IPS-11a (cell line): ENCODE measurements around the gene ISG15.
A peak's percentile ranks its signal among the peaks of the same experiment; 100 is the strongest.
"Not testable (repeated sequence)": the region's sequence is repeated elsewhere in the genome, so short reads cannot be mapped to it uniquely, and the experiment has no call there.

Source experiments
- H3K4me3 ChIP-seq: one replicate; pipeline ENCODE4 v1.5.1; 2013; ENCODE audit warnings: low read depth, low read length, control low read depth

The ISG15 gene

DNA sequence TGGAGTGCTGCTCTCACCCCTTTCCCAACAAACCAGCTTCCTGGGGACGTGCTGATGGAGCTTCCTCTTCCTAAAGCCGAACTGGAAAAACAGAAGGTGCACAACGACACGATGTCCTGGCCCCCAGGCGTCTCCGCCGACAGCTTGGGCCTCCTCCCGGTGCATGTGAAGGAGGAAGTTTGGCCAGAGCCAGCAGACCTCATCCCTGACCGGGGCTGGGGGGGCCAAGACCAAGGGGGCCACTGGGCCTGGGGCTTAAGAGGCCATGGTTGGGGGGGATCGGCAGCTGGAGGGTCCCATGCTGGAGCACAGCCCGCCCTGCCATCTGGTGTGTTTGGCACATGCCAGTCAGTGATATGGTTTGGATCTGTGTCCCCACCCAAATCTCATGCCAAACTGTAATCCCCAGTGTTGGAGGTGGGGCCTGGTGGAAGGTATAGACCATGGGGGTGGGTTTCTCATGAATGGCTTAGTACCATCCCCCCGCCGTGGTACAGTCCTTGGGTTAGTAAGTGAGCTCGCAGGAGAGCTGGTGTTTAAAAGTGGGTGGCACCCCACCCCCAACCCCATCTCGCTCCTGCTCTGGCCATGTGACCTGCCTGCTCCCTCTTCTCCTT, 19.8 kb upstream of the ISG15 start:
- H3K4me3 ChIP-seq = no peak overlapping the region

DNA sequence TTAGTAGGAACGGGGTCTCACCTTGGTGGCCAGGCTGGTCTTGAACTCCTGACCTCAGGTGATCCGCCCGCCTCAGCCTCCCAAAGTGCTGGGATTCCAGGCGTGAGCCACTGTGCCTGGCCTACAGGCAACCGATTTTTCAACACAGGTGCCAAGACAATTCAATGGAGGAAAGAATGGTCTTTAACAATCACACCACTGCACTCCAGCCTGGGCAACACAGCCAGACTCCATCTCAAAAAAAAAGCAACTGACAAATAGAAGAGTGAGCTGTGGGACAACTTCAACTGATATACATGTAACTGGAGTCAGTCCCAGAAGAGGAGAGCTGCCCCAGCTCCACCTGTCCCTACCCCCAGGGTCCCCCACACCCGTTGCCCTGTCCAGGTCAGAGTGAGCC, 18.8 kb upstream of the ISG15 start:
- H3K4me3 ChIP-seq = not testable (repeated sequence)

DNA sequence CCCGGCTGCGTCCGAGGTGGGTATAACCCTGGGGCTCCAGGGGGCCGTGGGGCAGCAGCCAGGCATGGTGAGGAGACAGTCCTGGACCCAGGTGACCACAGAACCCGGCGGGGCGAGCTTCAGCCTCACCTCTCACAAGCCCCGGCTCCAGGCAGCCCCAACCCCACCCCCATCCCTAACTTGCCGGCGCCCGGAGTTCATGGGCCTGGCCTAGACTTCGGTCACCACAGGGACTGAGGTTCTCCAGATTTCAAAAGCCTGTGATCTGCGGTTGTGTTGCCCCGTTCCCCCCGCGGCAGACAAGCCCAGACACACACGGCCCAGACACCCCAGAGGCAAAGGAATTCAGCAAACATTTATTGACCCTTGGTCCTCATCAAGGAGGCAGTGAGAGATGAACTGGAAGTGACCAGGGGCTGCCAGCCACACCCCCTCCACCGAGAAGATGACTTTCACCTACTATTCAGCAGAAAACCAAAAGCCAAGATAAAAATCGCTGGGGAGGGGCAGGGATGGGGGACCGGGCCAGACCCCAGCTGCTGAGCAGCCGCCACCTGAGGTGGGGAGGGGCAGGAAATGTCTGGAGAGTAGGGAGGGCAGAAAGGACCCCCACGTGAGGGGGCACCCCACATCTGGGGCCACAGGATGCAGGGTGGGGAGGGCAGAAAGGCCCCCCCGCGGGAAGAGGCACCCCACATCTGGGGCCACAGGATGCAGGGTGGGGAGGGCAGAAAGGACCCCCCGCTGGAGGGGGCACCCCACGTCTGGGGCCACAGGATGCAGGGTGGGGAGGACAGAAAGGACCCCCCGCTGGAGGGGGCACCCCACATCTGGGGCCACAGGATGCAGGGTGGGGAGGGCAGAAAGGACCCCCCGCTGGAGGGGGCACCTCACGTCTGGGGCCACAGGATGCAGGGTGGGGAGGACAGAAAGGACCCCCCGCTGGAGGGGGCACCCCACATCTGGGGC, 17.3 kb upstream of the ISG15 start:
- H3K4me3 ChIP-seq = no peak overlapping the region

DNA sequence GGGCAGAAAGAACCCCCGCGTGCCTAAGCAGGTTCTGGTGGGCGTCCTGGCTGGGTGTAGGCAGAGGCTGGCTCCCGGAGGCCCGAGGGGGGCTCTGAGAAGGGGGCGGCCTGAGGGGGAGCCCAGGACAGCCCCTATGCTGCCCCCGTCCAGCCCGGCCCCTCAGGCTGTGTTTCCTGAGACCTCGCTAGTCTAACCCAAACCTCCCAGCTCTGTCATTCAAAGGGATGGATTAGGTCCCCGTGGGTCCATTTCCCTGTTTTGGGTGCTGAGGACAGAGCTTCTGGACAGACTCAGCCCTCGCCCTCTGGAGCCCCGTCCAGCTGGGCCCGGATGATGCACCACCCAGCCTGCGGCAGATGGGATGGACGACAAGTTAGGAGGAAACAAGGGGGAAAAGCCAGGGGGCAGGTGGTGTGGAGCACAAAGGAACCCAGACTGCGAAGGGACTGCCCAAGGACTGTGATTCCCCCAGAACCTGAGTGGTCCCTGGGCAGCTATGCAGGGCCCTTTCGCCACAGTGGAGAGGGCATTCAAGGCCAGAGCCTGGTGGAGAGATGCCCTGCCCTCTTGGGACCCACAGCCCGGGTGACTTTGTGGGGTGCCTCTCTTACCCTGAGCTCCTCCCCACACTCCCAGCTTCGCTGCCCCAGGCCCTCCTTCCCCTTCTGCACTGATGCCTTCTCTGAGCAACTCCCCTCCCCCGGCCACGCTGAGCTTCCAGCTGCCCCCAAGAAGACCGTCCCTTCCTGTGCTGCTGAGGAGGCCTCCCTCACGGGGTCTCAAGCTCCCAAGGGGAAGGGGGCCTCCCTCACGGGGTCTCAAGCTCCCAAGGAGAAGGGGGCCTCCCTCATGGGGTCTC, 16.2 kb upstream of the ISG15 start:
- no peak overlapping the region for H3K4me3 ChIP-seq

DNA sequence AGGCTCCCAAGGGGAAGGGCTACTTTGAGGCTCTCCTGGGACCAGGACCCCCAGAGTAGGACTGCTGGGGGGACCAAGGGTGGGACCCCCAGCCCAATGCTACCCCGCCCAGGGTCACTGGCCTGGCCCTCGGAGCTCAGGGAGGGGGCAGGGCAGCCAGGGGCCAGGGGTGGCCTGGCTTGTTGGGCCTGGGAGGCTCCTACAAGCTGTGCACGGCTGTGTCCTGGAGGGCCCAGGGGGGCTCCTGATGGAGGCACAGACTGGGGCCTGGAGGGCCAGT, 15.6 kb upstream of the ISG15 start:
- no peak overlapping the region for H3K4me3 ChIP-seq

DNA sequence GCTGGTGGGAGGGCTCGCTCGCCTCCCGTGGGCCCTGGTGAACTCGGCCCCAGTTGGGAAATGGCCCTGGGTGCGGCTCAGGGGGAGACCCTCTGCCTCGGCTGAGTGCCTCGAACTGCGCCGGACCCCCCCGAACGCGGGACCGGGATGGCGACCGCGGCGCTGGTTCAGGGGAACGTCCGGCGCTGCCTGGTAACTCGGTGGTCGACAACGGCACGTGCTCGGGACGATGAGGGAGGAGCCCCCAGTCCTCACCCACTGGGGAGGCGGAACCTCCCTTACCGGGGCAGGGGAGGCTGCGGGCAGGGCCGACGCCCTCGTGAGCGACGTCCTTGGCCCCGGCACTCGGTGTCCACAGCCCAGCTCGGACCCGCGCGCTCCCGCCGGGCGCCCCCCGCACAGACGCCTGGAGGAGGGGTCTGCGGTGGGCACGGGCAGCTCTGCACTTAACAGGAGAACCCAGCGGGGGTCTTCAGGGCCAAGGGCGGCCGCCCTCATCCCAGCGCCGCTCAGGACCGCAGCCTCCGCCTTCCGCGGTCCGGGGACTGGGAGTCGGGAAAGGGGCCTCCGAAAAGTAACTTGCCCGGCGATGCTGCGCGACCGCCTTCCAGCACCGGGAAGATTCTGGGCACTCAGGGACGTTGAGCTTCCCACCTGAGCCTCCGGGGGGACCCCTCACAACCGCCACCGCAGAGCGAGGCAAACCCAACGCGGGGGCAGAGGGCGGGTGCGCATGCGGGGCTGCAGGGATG, 15.1 kb upstream of the ISG15 start:
- H3K4me3 ChIP-seq = no peak overlapping the region

DNA sequence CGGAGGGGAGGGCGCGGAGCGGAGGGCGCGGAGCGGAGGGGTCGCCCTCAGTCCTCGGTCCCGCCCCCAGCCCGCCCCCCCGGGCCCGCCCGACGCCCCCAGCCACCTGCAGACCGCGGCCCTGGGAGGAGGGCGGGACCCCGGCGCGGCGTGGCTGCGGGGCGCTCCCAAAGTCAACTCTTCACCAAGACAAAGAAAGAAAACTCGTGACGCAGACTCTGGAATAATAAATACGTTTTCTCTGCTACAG, 14.6 kb upstream of the ISG15 start:
- H3K4me3 ChIP-seq = peak overlapping the region; percentile 24

DNA sequence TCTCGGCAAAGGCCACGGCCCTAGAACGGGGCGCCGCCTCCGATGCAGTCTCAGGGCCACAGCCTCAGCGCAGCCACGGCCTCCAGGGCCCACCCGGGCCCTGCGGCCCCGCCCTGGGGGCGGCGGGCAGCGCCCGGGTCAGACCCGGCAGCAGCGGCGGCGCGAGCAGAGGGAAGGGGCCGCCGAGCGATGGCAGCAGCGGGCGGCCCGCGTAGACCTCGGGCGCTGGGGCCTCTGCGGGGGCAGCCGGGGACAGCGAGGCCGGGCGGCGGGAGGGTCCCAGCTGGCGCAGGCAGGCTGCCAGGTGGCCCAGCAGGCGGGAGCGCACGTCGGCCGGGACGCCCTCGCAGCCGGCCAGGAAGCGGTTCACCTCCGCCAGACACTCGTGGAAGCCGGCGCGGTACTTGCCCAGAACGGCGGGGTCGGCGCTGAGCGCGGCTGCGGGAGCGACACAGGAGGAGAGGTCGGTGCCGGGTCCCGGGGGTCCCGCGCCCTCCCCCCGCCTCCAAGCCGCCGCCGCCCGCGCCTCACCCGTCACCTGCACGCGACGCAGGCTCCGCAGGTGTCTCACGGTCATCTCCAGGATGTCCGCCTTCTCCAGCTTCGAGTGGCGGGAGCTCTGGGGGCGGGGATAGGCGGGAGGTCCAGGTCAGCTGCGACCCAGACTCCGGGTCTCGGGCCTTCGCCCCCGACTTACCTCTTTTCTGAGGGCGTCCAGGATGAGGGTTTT, 14.1 kb upstream of the ISG15 start:
- H3K4me3 ChIP-seq = peak overlapping the region; percentile 24

DNA sequence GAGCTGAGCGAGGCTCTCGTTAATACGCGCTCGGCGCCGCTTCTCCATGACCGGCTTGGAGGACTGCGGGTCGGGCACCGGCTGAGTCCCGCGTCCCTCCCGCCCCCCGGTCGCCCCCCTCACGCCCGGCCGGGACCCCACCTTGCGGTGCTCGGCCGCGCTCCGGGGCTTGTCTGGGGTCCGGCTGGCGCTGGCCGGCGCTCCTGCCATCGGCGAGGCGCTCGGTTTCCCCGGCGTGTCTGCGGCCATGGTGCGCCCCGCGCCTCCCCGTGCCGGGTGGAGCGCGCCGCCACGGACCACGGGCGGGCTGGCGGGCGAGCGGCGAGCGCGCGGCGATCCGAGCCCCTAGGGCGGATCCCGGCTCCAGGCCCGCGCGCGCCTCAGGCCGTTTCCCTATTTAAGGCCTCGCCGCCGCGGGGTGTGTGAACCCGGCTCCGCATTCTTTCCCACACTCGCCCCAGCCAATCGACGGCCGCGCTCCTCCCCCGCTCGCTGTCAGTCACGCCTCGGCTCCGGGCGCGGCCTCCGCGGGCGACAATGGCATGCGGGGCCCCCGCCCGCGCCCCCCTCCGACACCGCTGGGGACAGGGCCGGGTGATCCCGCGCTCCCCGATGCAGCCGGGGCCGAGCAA, 13.5 kb upstream of the ISG15 start, which contains the start of gene HES4:
Gene HES4 (minus strand): TSS at position 373 of the 632 bp plus-strand sequence. CDS start 124 bp downstream, at position 249.
- peak within 1 kb of the TSS; percentile 51 for H3K4me3 ChIP-seq

DNA sequence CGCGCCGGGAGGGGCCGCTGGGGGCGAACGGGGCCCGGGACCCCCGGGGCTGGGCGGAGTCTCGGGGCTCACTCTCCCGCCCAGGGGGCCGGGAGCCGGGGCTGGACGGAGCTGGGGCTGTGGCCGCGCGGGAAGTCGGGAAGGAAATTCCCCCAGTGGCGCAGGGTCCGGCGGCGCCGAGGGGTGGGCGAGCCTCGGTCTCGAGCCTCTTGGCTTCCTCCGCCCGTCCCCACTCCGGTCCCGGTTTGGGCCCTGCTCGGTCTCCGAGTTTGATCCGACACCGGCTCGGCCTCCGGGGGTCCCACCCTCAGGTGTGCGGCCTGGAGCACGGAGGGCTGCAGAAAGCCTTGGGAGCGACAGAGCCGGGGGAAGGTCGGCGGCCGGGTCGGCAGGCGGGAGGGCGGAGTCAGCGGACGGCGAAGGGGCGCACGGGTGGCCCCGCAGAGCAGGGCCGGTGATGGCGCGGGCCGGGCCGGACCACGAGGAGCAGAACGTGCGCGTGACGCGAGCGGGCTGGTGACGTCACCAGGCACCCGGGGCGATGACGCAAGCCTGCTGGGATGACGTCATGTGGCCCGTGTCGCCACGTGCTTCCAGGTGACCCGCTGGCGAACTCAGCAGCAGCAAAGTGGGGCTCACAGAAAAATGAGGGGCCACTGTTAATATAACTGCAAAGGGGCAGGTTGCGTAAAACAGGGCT, 12.8 kb upstream of the ISG15 start:
- peak overlapping the region; percentile 51 for H3K4me3 ChIP-seq

DNA sequence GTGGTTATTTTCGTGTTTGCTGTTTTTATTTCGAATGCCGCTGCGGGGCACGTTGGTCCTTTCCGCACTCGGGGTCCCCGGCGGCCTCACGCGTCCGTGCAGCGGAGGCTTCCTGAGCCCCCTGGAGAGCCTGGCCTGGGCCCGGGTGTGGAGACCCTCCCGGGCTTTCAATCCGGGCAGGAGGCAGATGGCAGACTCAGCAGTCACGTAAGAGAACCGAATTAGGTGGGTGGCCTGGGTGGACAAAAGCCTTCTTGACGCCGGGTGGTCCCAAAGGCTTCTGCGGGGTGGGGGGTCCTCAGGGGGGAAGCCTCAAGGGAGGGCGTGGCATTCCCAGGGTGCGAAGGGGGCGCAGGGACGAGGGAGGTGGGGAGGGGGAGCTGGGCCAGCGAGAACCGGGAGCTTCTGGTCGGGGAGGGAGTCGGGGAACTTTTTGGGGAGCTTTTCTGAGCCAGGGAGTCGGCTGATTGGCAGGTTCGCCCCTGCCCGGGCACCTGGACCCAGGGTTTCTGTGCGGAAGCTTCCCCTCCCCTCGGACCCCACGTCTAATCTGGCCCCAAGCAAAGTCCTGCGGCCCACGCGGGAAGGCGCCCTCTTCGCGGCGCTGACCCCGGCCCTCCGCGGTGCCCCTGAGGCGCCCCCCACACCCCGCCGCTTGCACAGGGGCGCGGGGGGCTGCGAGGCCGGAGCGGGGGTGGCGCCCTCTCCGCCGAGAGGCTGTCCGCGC, 12.1 kb upstream of the ISG15 start:
- peak overlapping the region; percentile 28 for H3K4me3 ChIP-seq

DNA sequence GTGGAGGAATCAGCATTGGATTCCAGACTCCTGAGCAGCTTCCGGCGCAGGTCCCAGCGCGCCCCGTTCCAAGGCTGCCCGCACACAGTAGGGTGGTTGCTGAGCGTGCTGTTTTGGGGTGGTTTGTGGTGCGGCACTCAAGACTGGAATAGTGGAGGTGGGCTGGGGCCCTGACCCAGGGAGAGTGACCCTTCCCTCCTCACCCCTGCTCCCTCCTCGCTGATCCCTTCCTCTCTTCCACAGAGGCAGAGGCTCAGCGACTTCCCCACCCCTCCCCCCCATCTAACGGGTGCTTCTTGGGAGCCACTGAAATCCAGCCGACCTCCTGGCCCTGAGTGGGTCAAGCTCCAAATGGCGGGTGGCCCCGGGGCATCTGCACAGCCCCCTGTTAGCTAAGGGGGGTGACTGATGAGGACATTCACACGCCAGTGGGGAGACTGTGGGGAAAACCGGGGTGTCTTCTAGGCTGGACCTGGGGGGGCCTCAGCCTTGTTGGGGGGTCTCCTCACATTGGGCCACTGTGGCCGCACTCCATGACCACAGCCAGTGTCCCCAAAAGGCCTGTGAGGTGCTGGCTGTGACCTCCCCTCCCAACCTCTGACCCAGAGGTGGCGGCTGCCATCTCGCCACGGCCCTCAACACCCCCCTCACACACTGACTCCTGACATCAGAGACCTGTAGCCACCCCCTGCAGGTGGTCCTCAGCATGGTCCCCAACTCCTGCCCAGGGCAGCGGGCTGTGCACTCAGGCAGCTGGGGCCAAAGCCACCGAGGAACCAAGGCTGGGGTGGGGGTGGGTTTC, 9.5 kb upstream of the ISG15 start:
- H3K4me3 ChIP-seq = no peak overlapping the region

DNA sequence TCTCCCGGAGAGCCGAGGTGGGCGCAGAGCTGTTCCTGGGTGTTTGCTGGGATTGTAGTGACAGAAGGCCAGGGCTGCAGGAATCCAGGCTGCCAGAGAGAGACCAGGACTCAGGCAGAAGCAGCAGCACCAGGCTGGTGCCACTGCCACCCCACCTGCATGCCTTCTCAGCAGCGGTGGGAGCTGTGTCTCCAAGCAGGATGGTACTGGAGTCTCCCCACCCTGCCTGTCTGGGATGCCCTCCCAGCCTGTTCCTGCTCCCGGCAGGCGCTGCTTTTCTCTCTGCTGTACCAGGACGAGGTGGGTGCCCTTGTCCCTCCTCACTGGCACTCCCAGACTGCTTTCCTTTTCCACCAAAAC, 8.9 kb upstream of the ISG15 start:
- no peak overlapping the region for H3K4me3 ChIP-seq

DNA sequence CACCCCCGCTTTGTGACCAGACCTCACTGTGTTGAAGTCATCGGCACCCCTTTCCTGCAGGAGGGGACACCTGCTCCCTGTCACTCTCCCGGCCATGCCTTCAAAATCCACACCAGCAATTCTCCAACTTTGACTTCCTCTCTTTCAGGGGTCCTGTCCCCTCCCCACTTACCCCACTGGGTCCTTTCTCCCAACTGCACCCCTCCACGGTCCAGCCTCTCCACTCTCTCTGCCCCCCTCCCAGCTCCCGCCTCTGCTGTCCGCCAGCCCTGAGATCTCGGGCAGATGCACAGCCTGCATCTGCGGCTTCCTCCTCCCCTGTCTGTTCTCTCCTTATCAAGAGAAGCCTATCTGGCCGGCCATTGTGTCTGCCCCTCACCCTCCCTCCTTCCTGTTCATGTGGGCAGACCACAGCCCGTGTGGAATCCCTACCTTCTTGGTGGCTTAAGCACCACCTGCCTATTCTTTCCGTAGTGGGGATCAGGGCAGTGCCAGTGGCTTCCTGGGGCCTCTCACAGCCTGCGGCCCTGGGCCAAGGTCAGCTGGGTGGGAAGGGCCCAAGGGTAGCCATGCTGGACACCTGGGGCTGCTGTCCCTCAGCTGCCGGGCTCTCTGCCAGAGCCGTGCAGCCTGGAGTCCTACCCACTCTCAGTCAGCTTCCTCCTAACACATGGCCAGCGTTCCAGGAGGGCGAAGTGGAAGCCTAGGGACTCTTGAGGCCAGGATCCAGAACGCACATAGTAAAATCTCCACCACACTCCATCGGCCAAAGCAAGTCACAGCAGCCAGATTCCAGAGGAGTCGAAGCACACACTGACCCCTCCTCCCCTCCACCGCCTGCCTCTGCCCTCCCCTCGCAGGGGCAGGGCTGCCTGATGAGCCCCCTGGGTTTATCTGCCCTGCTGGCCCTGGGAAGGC, 8.3 kb upstream of the ISG15 start:
- H3K4me3 ChIP-seq = no peak overlapping the region

DNA sequence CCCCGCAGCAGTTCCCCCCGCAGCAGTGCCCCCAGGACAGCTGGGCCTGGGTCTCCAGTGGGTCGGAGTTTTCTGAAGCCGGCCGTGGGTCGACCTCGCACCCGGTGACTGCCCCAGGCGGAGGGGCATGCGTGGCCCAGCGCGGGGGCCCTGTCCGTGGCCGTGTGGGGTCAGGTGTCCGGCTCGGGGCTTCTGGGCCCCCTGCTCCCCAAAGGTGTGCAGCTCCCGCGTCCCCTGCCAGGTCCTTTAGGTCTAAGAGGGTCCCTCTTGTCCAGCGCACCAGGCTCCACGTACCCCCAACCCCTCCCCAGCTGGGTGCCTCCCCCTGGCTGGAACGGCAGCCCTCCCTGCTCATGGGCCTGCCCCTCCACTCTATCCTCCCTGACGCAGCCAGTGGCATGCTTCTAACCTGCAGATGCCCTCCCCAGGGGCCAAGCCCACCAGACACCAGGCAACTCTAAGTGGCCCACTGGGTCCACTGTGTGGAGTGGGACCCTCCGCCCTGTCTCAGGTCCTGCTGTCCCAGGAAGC, 7.5 kb upstream of the ISG15 start:
- H3K4me3 ChIP-seq = no peak overlapping the region

DNA sequence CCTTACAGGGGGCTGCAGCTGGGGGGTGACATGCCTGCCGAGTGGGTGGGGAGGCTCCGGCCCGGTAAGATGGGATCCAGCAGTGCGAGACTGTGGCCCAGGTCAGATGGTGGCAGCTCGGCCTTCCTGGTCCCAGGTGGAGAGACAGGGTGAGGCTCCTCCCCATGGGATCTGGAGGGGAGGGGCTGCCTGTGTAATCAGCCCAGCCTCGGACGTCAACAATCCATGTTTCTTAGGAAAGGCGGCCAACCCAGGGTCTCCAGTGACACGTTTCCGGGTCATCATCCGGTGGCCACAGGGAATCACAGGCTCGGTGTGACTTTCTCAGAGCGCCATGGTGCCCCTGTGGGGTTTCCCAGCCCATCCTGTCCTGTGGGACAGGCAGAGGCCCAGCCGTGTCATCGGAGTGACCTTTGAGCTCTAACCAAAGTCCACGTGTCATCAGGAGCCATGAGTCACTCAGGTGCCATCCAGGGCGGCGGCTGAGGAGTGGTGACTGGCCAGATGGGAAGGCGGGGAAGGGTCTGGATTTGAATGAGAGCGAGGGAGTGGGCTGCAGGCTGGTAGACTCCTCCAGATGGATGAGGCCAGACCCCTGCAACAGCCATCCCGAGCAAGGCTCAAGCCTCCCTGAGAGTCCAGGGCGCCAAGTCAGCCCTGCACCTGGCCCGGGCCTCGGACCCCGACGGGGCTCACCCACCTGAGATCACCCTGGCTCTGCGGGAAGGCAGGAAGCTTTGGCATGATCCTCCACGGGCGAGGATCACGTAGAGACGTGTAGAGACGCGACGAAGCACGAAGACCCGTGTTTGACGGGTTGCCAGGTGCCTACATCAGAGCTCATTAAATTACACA, 6.8 kb upstream of the ISG15 start:
- H3K4me3 ChIP-seq = no peak overlapping the region
